ENCODE measurements around the gene NPSR1.

The NPSR1 gene

GRCh38 chr7:34723866-34724490 is 66.0 kb downstream of the NPSR1 start:
- DNase-seq = no peak

GRCh38 chr7:34726221-34726620 is 68.2 kb downstream of the NPSR1 start:
- DNase-seq = no peak

GRCh38 chr7:34727464-34727995 is 69.5 kb downstream of the NPSR1 start:
- DNase-seq = peak; percentile 84

- DNase-seq = no peak
Observed at GRCh38 chr7:34728156-34728555, 70.1 kb downstream of the NPSR1 start.

GRCh38 chr7:34734771-34735170 is 76.8 kb downstream of the NPSR1 start:
- DNase-seq = no peak

GRCh38 chr7:34735526-34735925 is 77.5 kb downstream of the NPSR1 start:
- DNase-seq = no peak

GRCh38 chr7:34739651-34740300 is 81.8 kb downstream of the NPSR1 start:
- no peak for DNase-seq

GRCh38 chr7:34740840-34741239 is 82.8 kb downstream of the NPSR1 start:
- DNase-seq = no peak

- DNase-seq = no peak
Observed at GRCh38 chr7:34747176-34747781, 89.3 kb downstream of the NPSR1 start.

GRCh38 chr7:34747867-34748727 is 90.1 kb downstream of the NPSR1 start:
- DNase-seq = peak; percentile 97

- DNase-seq = no peak
Observed at GRCh38 chr7:34748728-34749089, 90.7 kb downstream of the NPSR1 start.

GRCh38 chr7:34749446-34749845 is 91.4 kb downstream of the NPSR1 start:
- no peak for DNase-seq

- no peak for DNase-seq
Observed at GRCh38 chr7:34750209-34750608, 92.2 kb downstream of the NPSR1 start.

- DNase-seq = no peak
Observed at GRCh38 chr7:34750636-34751035, 92.6 kb downstream of the NPSR1 start.

GRCh38 chr7:34751725-34752643 is 94.0 kb downstream of the NPSR1 start:
- no peak for DNase-seq

- no peak for DNase-seq
Observed at GRCh38 chr7:34752929-34753328, 94.9 kb downstream of the NPSR1 start.

- no peak for DNase-seq
Observed at GRCh38 chr7:34755008-34755407, 97.0 kb downstream of the NPSR1 start.

- peak; percentile 48 for DNase-seq
Observed at GRCh38 chr7:34756025-34756437, 98.0 kb downstream of the NPSR1 start.

- peak; percentile 2 for DNase-seq
Observed at GRCh38 chr7:34756691-34757090, 98.7 kb downstream of the NPSR1 start.

GRCh38 chr7:34757570-34758110 is 99.6 kb downstream of the NPSR1 start:
- DNase-seq = no peak

- no peak for DNase-seq
Observed at GRCh38 chr7:34758111-34758601, 100.1 kb downstream of the NPSR1 start.
